Bronchial epithelial cell (primary cell): ENCODE data around the gene SFRP2. TPM values are rescaled to one million over a fixed set of nuclear protein-coding genes. Genes with fewer than 3 reads are reported as not detected.

Source experiments
- DNase-seq: peaks from one replicate; pipeline ENCODE4 v3.0.0-alpha.2; 2010; ENCODE audit warnings: low read depth
- FAIRE-seq: peaks from 2 replicates; lab custom pipeline; 2011; peaks lifted over from hg19 to GRCh38; lab: Jason Lieb, UNC
- H3K27me3 ChIP-seq: 2 replicates; pipeline ENCODE4 v1.5.1; 2011; ENCODE audit warnings: low read length; ENCODE audit not compliant: control insufficient read depth, insufficient read depth
- H3K36me3 ChIP-seq: 2 replicates; pipeline ENCODE4 v1.5.1; 2011; ENCODE audit warnings: low read length; ENCODE audit not compliant: control insufficient read depth, insufficient read depth
- H3K4me3 ChIP-seq: 2 replicates; pipeline ENCODE4 v1.5.1; 2011; ENCODE audit warnings: mild to moderate bottlenecking, low read depth, low read length, control low read depth
- CTCF ChIP-seq: IDR thresholded peaks from 2 replicates; pipeline ENCODE4 v1.5.1; 2011; ENCODE audit warnings: mild to moderate bottlenecking, moderate library complexity, low read length, control low read depth, inconsistent platforms; ENCODE audit not compliant: insufficient read depth, severe bottlenecking
- total RNA-seq: library from RNA; depleted of rRNA; stranded (reverse); fragments of >200 nt; gene quantifications from 2 replicates; pipeline ENCODE4 v1.2.1, GENCODE V29; 2014

Gene SFRP2
- total RNA-seq, 1 donor from 2014 or later, result not detected

GRCh38 chr4:153808175-153808574, 19.3 kb upstream of the SFRP2 start:
- no peak overlapping the region for H3K4me3 ChIP-seq
- FAIRE-seq, result no peak
- DNase-seq, result no peak
- H3K36me3 ChIP-seq, result no peaks in the 10 kb centered on the region
- H3K27me3 ChIP-seq, result no peaks in the 10 kb centered on the region
- TF ChIP-seq CTCF, result no peak

- DNase-seq (no peak), FAIRE-seq (no peak)
- no peak for TF ChIP-seq CTCF
- Histone ChIP-seq H3K27me3 (no peaks in the 10 kb centered on the region), H3K36me3 (no peaks in the 10 kb centered on the region), H3K4me3 (no peak overlapping the region)
Observed at GRCh38 chr4:153806073-153806472, 17.2 kb upstream of the SFRP2 start.

- no peak for TF ChIP-seq CTCF
- FAIRE-seq (no peak), DNase-seq (no peak)
- Histone ChIP-seq H3K27me3 (no peaks in the 10 kb centered on the region), H3K36me3 (no peaks in the 10 kb centered on the region), H3K4me3 (no peak overlapping the region)
Observed at GRCh38 chr4:153804722-153805121, 15.8 kb upstream of the SFRP2 start.

GRCh38 chr4:153799694-153800074, 10.8 kb upstream of the SFRP2 start:
- H3K36me3 ChIP-seq, result no peaks in the 10 kb centered on the region
- no peak overlapping the region for H3K4me3 ChIP-seq
- no peaks in the 10 kb centered on the region for H3K27me3 ChIP-seq
- DNase-seq (no peak), FAIRE-seq (no peak)
- no peak for TF ChIP-seq CTCF

GRCh38 chr4:153798901-153799693, 10.2 kb upstream of the SFRP2 start:
- no peak for DNase-seq
- no peaks in the 10 kb centered on the region for H3K27me3 ChIP-seq
- TF ChIP-seq CTCF, result no peak
- no peak overlapping the region for H3K4me3 ChIP-seq
- FAIRE-seq, result peak; percentile 28
- H3K36me3 ChIP-seq, result no peaks in the 10 kb centered on the region

- Histone ChIP-seq H3K36me3 (no peaks in the 10 kb centered on the region), H3K27me3 (no peaks in the 10 kb centered on the region), H3K4me3 (no peak overlapping the region)
- no peak for DNase-seq
- TF ChIP-seq CTCF, result no peak
- FAIRE-seq, result no peak
Observed at GRCh38 chr4:153798420-153798819, 9.5 kb upstream of the SFRP2 start.
